D721Med (cell line): ENCODE measurements around the gene DESI2.

Experiments
- DNase-seq: peaks from one replicate; pipeline ENCODE4 v3.0.0; 2011; ENCODE audit warnings: low spot score; ENCODE audit not compliant: insufficient read length
- FAIRE-seq: peaks from 2 replicates; lab custom pipeline; 2011; peaks lifted over from hg19 to GRCh38; lab: Jason Lieb, UNC
- CTCF ChIP-seq: IDR thresholded peaks from 2 replicates; pipeline ENCODE4 v1.5.1; 2012; ENCODE audit warnings: mild to moderate bottlenecking, control low read depth; ENCODE audit not compliant: insufficient read depth; ENCODE audit errors: missing control alignments

Gene DESI2

GRCh38 chr1:244705261-244706234 lies 52.6 kb downstream of the DESI2 start:
- no peak for DNase-seq
- TF ChIP-seq CTCF = no peak
- no peak for FAIRE-seq

- DNase-seq = no peak
- no peak for FAIRE-seq
- TF ChIP-seq CTCF = no peak
Measured at GRCh38 chr1:244709076-244709475, 56.1 kb downstream of the DESI2 start.

GRCh38 chr1:244709476-244710368 lies 56.8 kb downstream of the DESI2 start:
- TF ChIP-seq CTCF = no peak
- FAIRE-seq (no peak), DNase-seq (no peak)

- no peak for DNase-seq
- no peak for TF ChIP-seq CTCF
- no peak for FAIRE-seq
Measured at GRCh38 chr1:244710474-244711062, 57.6 kb downstream of the DESI2 start.

GRCh38 chr1:244712669-244713068 lies 59.7 kb downstream of the DESI2 start:
- DNase-seq (no peak), FAIRE-seq (no peak)
- TF ChIP-seq CTCF = no peak

GRCh38 chr1:244713332-244713731 lies 60.4 kb downstream of the DESI2 start:
- TF ChIP-seq CTCF = no peak
- DNase-seq (no peak), FAIRE-seq (no peak)
